GM12878 (cell line): ENCODE measurements around the gene NEDD8. TPM values are rescaled to one million over a fixed set of nuclear protein-coding genes. Genes with fewer than 3 reads are reported as not detected.

ENCODE experiments used
- CBFB ChIP-seq: IDR thresholded peaks from 2 replicates; pipeline ENCODE4 v1.6.1; 2016; ENCODE audit warnings: antibody characterized with exemption, low read depth
- KAT2A ChIP-seq: conservative IDR thresholded peaks from 2 replicates; pipeline ENCODE4 v1.6.1; 2011; ENCODE audit warnings: low read depth, low read length; ENCODE audit not compliant: control insufficient read depth
- NFYB ChIP-seq: IDR thresholded peaks from 2 replicates; pipeline ENCODE4 v1.6.1; 2011; ENCODE audit warnings: low read depth, mild to moderate bottlenecking, low read length, improper control_type of control experiment, moderate library complexity; ENCODE audit not compliant: insufficient read depth
- NR2C1 ChIP-seq: fragments of 450-650 bp; IDR thresholded peaks from 2 replicates; pipeline ENCODE4 v1.6.1; 2017; ENCODE audit warnings: antibody characterized with exemption, mild to moderate bottlenecking, moderate library complexity
- POLR2AphosphoS2 ChIP-seq: IDR thresholded peaks from 2 replicates; pipeline ENCODE4 v1.6.1; 2011; ENCODE audit warnings: low read depth, mild to moderate bottlenecking, low read length, improper control_type of control experiment, moderate library complexity
- RAD51 ChIP-seq: fragments of 450-650 bp; IDR thresholded peaks from 2 replicates; pipeline ENCODE4 v1.6.1; 2016; ENCODE audit warnings: moderate library complexity, mild to moderate bottlenecking, inconsistent platforms
- SMAD1 ChIP-seq: fragments of 450-650 bp; IDR thresholded peaks from 2 replicates; pipeline ENCODE4 v1.6.1; 2018; ENCODE audit warnings: mild to moderate bottlenecking, low read depth; ENCODE audit not compliant: partially characterized antibody
- SUPT20H ChIP-seq: IDR thresholded peaks from 2 replicates; pipeline ENCODE4 v1.6.1; 2011; ENCODE audit warnings: low read depth, mild to moderate bottlenecking, low read length, moderate library complexity, borderline replicate concordance; ENCODE audit not compliant: control insufficient read depth
- ZNF384 ChIP-seq: IDR thresholded peaks from 2 replicates; pipeline ENCODE4 v1.6.1; 2012; ENCODE audit warnings: low read depth, mild to moderate bottlenecking, low read length, improper control_type of control experiment, borderline replicate concordance
- polyA plus RNA-seq, 11 experiments: library from polyadenylated mRNA; depleted of rRNA in 4 of 11; unstranded in 6 of 11; stranded (reverse) in 5 of 11; fragments of >200 nt; fragmentation: Nextera tagmentation in 4 of 11; fragmentation: Illumina TruSeq in 1 of 11; extraction: Ambion mirVana in 4 of 11; extraction: Trizol in 1 of 11; gene quantifications; 1 replicate in 1 of 11; 2 replicates in 10 of 11; pipeline versions ENCODE4 v1.2.1 to v1.2.3, GENCODE V29; 2011 to 2016; ENCODE audit warnings: inconsistent platforms in 2 of 11, missing spikeins in 2 of 11, low read depth in 1 of 11
- total RNA-seq, 4 experiments: library from RNA; depleted of rRNA in 3 of 4; stranded (reverse); fragments of >200 nt in 3 of 4; fragmentation: Illumina TruSeq in 1 of 4; extraction: Trizol in 1 of 4; gene quantifications; 2 replicates each; pipeline versions ENCODE4 v1.2.1 to v1.2.3, GENCODE V29; 2013 to 2021
- TF ChIP-seq, protein P1 (sequence below): fragments of 450-650 bp; formaldehyde crosslinking; IDR thresholded peaks from 2 replicates; pipeline ENCODE4 v1.5.0; 2022; ENCODE audit warnings: mild to moderate bottlenecking, missing genetic modification characterization

Gene NEDD8
- total and polyA plus RNA-seq, 10 of the 15 experiments (the other 5 are each of a cell fraction or from before 2014, with no cell fraction given): 164 to 991 (median 300) TPM

DNA sequence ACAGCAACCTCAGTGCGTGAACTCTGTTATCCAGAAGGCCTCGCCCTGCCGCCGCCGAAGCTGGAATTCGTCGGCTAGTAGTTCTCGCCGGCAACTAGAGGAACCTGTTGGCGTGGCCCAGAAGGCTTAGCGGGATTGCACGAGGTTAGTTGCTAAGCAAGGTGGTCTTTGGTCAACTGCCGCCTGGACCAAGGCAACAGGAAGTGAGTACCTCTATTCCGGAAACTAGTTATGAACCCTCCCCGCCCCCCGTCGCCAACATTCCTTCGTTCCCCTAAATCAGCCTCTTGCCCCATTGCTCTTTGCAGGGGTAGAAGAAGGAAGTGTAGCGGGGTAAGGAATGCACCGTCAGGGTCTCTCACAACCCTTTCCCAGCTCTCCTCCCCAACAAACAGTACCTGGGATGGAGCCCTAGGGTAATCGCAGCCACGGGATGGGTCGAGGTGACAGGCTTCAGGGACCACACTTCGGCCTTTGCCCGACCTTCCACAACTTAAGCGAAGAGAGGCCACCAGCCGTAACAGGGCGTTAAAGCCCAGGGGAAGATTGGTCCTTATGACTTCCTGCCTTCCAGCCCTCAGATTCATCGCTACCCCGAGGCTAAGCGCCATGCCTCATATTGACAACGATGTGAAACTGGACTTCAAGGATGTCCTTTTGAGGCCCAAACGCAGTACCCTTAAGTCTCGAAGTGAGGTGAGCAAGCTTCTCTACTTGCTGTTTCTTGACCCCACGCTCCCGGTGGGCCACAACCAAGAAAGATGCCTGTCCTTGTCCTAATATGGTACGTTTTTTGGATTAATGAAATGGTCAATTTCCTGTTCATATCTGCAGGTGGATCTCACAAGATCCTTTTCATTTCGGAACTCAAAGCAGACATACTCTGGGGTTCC, 724 bp upstream of the NEDD8 start, which contains the start of gene GMPR2 (continued):
- TF ChIP-seq SMAD1 (no peak), NFYB (no peak), KAT2A (no peak), SUPT20H (no peak), CBFB (no peak), ZNF384 (no peak), POLR2AphosphoS2 (peak; percentile 34; the same call in 1 of the 2 replicates), NR2C1 (no peak; the same call in 1 of the 2 replicates), RAD51 (no peak)
- TF ChIP-seq, protein P1, sequence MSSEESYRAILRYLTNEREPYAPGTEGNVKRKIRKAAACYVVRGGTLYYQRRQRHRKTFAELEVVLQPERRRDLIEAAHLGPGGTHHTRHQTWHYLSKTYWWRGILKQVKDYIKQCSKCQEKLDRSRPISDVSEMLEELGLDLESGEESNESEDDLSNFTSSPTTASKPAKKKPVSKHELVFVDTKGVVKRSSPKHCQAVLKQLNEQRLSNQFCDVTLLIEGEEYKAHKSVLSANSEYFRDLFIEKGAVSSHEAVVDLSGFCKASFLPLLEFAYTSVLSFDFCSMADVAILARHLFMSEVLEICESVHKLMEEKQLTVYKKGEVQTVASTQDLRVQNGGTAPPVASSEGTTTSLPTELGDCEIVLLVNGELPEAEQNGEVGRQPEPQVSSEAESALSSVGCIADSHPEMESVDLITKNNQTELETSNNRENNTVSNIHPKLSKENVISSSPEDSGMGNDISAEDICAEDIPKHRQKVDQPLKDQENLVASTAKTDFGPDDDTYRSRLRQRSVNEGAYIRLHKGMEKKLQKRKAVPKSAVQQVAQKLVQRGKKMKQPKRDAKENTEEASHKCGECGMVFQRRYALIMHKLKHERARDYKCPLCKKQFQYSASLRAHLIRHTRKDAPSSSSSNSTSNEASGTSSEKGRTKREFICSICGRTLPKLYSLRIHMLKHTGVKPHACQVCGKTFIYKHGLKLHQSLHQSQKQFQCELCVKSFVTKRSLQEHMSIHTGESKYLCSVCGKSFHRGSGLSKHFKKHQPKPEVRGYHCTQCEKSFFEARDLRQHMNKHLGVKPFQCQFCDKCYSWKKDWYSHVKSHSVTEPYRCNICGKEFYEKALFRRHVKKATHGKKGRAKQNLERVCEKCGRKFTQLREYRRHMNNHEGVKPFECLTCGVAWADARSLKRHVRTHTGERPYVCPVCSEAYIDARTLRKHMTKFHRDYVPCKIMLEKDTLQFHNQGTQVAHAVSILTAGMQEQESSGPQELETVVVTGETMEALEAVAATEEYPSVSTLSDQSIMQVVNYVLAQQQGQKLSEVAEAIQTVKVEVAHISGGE (CRISPR knock-in tag): peak; percentile 69
